HUES6 (cell line): ENCODE measurements around the gene CDCP1.
"Not testable (repeated sequence)": the region's sequence is repeated elsewhere in the genome, so short reads cannot be mapped to it uniquely, and the experiment has no call there.

Experiments used
- H3K27ac ChIP-seq: 2 replicates; pipeline ENCODE4 v1.7.0; 2013; ENCODE audit warnings: low read depth, mild to moderate bottlenecking, low read length, inconsistent platforms
- H3K27me3 ChIP-seq: 2 replicates; pipeline ENCODE4 v1.6.1; 2013; ENCODE audit warnings: low read length; ENCODE audit not compliant: control insufficient read depth, insufficient read depth
- H3K36me3 ChIP-seq: 2 replicates; pipeline ENCODE4 v1.6.1; 2013; ENCODE audit warnings: low read length; ENCODE audit not compliant: control insufficient read depth, insufficient read depth
- H3K4me1 ChIP-seq: 2 replicates; pipeline ENCODE4 v1.6.1; 2013; ENCODE audit warnings: low read length; ENCODE audit not compliant: control insufficient read depth, insufficient read depth
- H3K4me3 ChIP-seq: 2 replicates; pipeline ENCODE4 v1.5.1; 2013; ENCODE audit warnings: low read depth, low read length
- H3K9ac ChIP-seq: one replicate; pipeline ENCODE4 v1.6.1; 2013; ENCODE audit warnings: mild to moderate bottlenecking, low read length
- H3K9me3 ChIP-seq: 2 replicates; pipeline ENCODE4 v1.6.1; 2013; ENCODE audit warnings: low read depth, low read length; ENCODE audit not compliant: control insufficient read depth, insufficient read depth

The CDCP1 gene

GRCh38 chr3:45081506-45082141 is 64.6 kb downstream of the CDCP1 start:
- no peak overlapping the region for H3K9ac ChIP-seq
- peaks cover 21% of the 10 kb centered on the region for H3K36me3 ChIP-seq
- no peaks in the 10 kb centered on the region for H3K27me3 ChIP-seq
- H3K9me3 ChIP-seq = no peaks in the 10 kb centered on the region
- no peak overlapping the region for H3K27ac ChIP-seq
- no peak overlapping the region for H3K4me3 ChIP-seq
- no peaks in the 10 kb centered on the region for H3K4me1 ChIP-seq

GRCh38 chr3:45080824-45081223 is 65.4 kb downstream of the CDCP1 start:
- Histone ChIP-seq H3K36me3 (peaks cover 17% of the 10 kb centered on the region), H3K4me3 (no peak overlapping the region), H3K9me3 (no peaks in the 10 kb centered on the region), H3K27ac (no peak overlapping the region), H3K27me3 (no peaks in the 10 kb centered on the region), H3K9ac (no peak overlapping the region), H3K4me1 (no peaks in the 10 kb centered on the region)

- no peaks in the 10 kb centered on the region for H3K27me3 ChIP-seq
- no peak overlapping the region for H3K27ac ChIP-seq
- peaks cover 7% of the 10 kb centered on the region; the same call in 1 of the 2 replicates for H3K36me3 ChIP-seq
- no peaks in the 10 kb centered on the region for H3K4me1 ChIP-seq
- no peaks in the 10 kb centered on the region for H3K9me3 ChIP-seq
- H3K9ac ChIP-seq = no peak overlapping the region
- H3K4me3 ChIP-seq = no peak overlapping the region
Observed at GRCh38 chr3:45079715-45080114, 66.5 kb downstream of the CDCP1 start.

GRCh38 chr3:45078910-45079522 is 67.2 kb downstream of the CDCP1 start:
- Histone ChIP-seq H3K9ac (no peak overlapping the region), H3K27me3 (no peaks in the 10 kb centered on the region), H3K9me3 (no peaks in the 10 kb centered on the region), H3K4me1 (no peaks in the 10 kb centered on the region), H3K36me3 (0 out of 2 replicates have a peak, but pooled peaks cover 3% of the 10 kb centered on the region), H3K4me3 (no peak overlapping the region), H3K27ac (no peak overlapping the region)

GRCh38 chr3:45078256-45078655 is 67.9 kb downstream of the CDCP1 start:
- not testable (repeated sequence) for H3K4me1 ChIP-seq, H3K9me3 ChIP-seq, H3K27me3 ChIP-seq, H3K4me3 ChIP-seq, H3K27ac ChIP-seq, H3K9ac ChIP-seq, H3K36me3 ChIP-seq

GRCh38 chr3:45075821-45076625 is 70.2 kb downstream of the CDCP1 start:
- H3K4me3 ChIP-seq = no peak overlapping the region
- 0 out of 2 replicates have a peak, but pooled peaks cover 3% of the 10 kb centered on the region for H3K9me3 ChIP-seq
- no peak overlapping the region for H3K9ac ChIP-seq
- no peaks in the 10 kb centered on the region for H3K36me3 ChIP-seq
- no peaks in the 10 kb centered on the region for H3K27me3 ChIP-seq
- no peak overlapping the region for H3K27ac ChIP-seq
- H3K4me1 ChIP-seq = no peaks in the 10 kb centered on the region

- H3K36me3 ChIP-seq = no peaks in the 10 kb centered on the region
- no peak overlapping the region for H3K9ac ChIP-seq
- H3K4me1 ChIP-seq = no peaks in the 10 kb centered on the region
- H3K4me3 ChIP-seq = no peak overlapping the region
- H3K9me3 ChIP-seq = 0 out of 2 replicates have a peak, but pooled peaks cover 3% of the 10 kb centered on the region
- H3K27me3 ChIP-seq = no peaks in the 10 kb centered on the region
- no peak overlapping the region for H3K27ac ChIP-seq
Observed at GRCh38 chr3:45071075-45071474, 75.1 kb downstream of the CDCP1 start.

GRCh38 chr3:45067941-45068340 is 78.2 kb downstream of the CDCP1 start:
- Histone ChIP-seq H3K4me3 (no peak overlapping the region), H3K27ac (no peak overlapping the region), H3K9me3 (no peaks in the 10 kb centered on the region), H3K4me1 (no peaks in the 10 kb centered on the region), H3K9ac (no peak overlapping the region), H3K36me3 (no peaks in the 10 kb centered on the region), H3K27me3 (no peaks in the 10 kb centered on the region)

- H3K27me3 ChIP-seq = no peaks in the 10 kb centered on the region
- no peak overlapping the region for H3K4me3 ChIP-seq
- H3K27ac ChIP-seq = no peak overlapping the region
- no peak overlapping the region for H3K9ac ChIP-seq
- no peaks in the 10 kb centered on the region for H3K9me3 ChIP-seq
- no peaks in the 10 kb centered on the region for H3K4me1 ChIP-seq
- no peaks in the 10 kb centered on the region for H3K36me3 ChIP-seq
Observed at GRCh38 chr3:45067486-45067885, 78.7 kb downstream of the CDCP1 start.

- no peak overlapping the region for H3K9ac ChIP-seq
- no peaks in the 10 kb centered on the region for H3K9me3 ChIP-seq
- H3K36me3 ChIP-seq = no peaks in the 10 kb centered on the region
- no peaks in the 10 kb centered on the region; the same call in 1 of the 2 replicates for H3K27me3 ChIP-seq
- H3K4me3 ChIP-seq = no peak overlapping the region
- no peak overlapping the region for H3K27ac ChIP-seq
- no peaks in the 10 kb centered on the region for H3K4me1 ChIP-seq
Observed at GRCh38 chr3:45066109-45066801, 79.9 kb downstream of the CDCP1 start.
